Large intestine (tissue), 3 donors: ENCODE results near the gene MYO7B. TPM values are rescaled to one million over a fixed set of nuclear protein-coding genes. Genes with fewer than 3 reads are reported as not detected.

ENCODE experiments used
- DNase-seq, 2 donors: peaks; one replicate each; pipeline versions ENCODE4 v3.0.0 to v3.0.0-alpha.2; 2013
- H3K27ac ChIP-seq: one replicate; pipeline ENCODE4 v1.5.1; 2013; ENCODE audit warnings: low read length
- H3K27me3 ChIP-seq: 2 replicates; pipeline ENCODE4 v1.6.1; 2013; ENCODE audit warnings: low read length; ENCODE audit not compliant: control insufficient read depth, insufficient read depth
- H3K36me3 ChIP-seq: 2 replicates; pipeline ENCODE4 v1.6.1; 2013; ENCODE audit warnings: low read length; ENCODE audit not compliant: control insufficient read depth, insufficient read depth
- H3K4me1 ChIP-seq: one replicate; pipeline ENCODE4 v1.6.1; 2013; ENCODE audit warnings: low read length; ENCODE audit not compliant: control insufficient read depth, insufficient read depth
- H3K4me3 ChIP-seq: one replicate; pipeline ENCODE4 v1.5.1; 2013; ENCODE audit warnings: low read length
- H3K9me3 ChIP-seq: one replicate; pipeline ENCODE4 v1.6.1; 2013; ENCODE audit warnings: mild to moderate bottlenecking, low read depth, low read length, moderate library complexity; ENCODE audit not compliant: control insufficient read depth
- WGBS: methylation state at CpG from one replicate; pipeline ENCODE4 v1.1.5; 2013; ENCODE audit warnings: low lambda C conversion rate; ENCODE audit not compliant: insufficient coverage; 5-methylcytosine and 5-hydroxymethylcytosine counted together
- polyA plus RNA-seq: library from polyadenylated mRNA; unstranded; fragments of 120-200 nt; gene quantifications from one replicate; pipeline ENCODE4 v1.2.1, GENCODE V29; 2013

The MYO7B gene
- polyA plus RNA-seq, 1 donor = 254 TPM

- H3K9me3 ChIP-seq = no peaks in the 10 kb centered on the region
- peaks cover 70% of the 10 kb centered on the region for H3K36me3 ChIP-seq
- H3K27ac ChIP-seq = no peak overlapping the region
- DNase-seq = no peak
- no peaks in the 10 kb centered on the region for H3K4me1 ChIP-seq
- H3K4me3 ChIP-seq = no peak overlapping the region
- no peaks in the 10 kb centered on the region for H3K27me3 ChIP-seq
- WGBS = no CpG with 5 or more reads among the region's 5 CpGs
Observed at GRCh38 chr2:127588241-127588640, 52.8 kb downstream of the MYO7B start.

- DNase-seq = no peak
- Histone ChIP-seq H3K27me3 (no peaks in the 10 kb centered on the region), H3K4me1 (no peaks in the 10 kb centered on the region), H3K27ac (no peak overlapping the region), H3K9me3 (no peaks in the 10 kb centered on the region), H3K36me3 (peaks cover 69% of the 10 kb centered on the region), H3K4me3 (no peak overlapping the region)
- no CpG with 5 or more reads among the region's 3 CpGs for WGBS
Observed at GRCh38 chr2:127589358-127589757, 53.9 kb downstream of the MYO7B start.

- no peaks in the 10 kb centered on the region for H3K4me1 ChIP-seq
- no peak overlapping the region for H3K4me3 ChIP-seq
- peaks cover 65% of the 10 kb centered on the region for H3K36me3 ChIP-seq
- H3K27ac ChIP-seq = no peak overlapping the region
- WGBS = no CpG with 5 or more reads among the region's 5 CpGs
- DNase-seq = no peak
- H3K27me3 ChIP-seq = no peaks in the 10 kb centered on the region
- H3K9me3 ChIP-seq = no peaks in the 10 kb centered on the region
Observed at GRCh38 chr2:127589841-127590240, 54.4 kb downstream of the MYO7B start.

DNA sequence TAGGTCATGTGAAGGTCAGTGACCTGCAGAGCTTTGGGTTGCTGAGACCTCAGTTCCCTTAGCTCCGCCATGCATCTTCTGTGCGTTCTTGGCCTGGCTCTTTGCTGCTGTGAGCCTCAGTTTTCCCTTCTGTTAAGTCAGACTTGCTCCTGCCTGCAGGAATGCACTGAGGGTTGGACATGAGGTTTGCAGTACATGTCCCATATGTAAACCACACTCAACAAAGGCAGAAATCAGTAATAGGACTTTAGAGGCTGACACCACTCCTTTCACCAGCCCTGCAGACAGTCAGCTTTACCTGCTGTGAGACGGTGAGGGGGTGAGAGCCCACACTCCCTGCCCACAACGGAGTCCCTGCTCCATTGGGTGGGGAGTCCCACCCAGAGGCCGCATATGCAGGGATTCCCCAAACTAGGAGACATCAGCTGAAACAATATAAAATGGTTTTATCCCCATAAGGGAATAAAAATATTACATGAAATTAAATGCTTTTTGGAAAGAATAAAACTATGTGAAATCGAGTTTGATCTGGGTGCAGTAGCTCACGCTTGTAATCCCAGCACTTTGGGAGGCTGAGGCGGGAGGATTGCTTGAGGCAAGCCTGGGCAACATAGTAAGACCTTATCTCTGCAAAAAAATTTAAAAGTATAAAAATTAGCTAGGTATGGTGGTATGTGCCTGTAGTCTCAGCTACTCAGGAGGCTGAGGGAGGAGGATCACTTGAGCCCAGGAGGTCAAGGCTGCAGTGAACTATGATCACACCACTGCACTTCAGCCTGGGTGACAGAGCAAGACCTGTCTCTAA lies 55.1 kb downstream of the MYO7B start:
- Histone ChIP-seq H3K4me1 (no peaks in the 10 kb centered on the region), H3K27ac (no peak overlapping the region), H3K9me3 (no peaks in the 10 kb centered on the region), H3K27me3 (no peaks in the 10 kb centered on the region), H3K4me3 (no peak overlapping the region), H3K36me3 (peaks cover 61% of the 10 kb centered on the region)
- no peak for DNase-seq
- 100% methylated on average over 2 of the region's 8 CpGs for WGBS

- Histone ChIP-seq H3K9me3 (no peaks in the 10 kb centered on the region), H3K4me1 (no peaks in the 10 kb centered on the region), H3K36me3 (peaks cover 64% of the 10 kb centered on the region), H3K4me3 (no peak overlapping the region), H3K27ac (no peak overlapping the region), H3K27me3 (no peaks in the 10 kb centered on the region)
- peak; percentile 13 to 26 for DNase-seq
- no CpG with 5 or more reads among the region's 10 CpGs for WGBS
Observed at GRCh38 chr2:127591221-127591923, 55.9 kb downstream of the MYO7B start.

DNA sequence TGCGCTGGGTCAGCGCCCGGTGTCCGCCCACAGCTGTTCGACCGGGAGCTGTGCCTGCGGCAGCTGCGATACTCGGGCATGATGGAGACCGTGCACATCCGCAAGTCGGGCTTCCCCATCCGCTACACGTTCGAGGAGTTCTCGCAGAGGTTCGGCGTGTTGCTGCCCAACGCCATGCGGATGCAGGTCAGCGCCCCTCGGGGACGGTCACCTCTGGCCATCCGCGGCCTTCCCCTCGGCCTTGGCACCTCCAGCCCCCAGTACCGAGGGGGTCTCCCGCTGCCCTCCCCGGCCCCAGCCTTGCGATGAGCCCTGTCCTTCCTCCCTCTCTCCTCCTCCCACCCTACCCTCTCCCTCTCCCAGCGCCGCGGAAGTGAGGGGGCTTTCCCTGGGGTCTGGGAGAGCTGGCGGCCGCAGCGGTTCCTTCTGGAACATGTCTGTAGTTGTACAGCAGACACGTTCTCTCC lies 57.3 kb downstream of the MYO7B start:
- WGBS = no CpG with 5 or more reads among the region's 37 CpGs

GRCh38 chr2:127593228-127594115 lies 58.0 kb downstream of the MYO7B start:
- WGBS = no CpG with 5 or more reads among the region's 27 CpGs
- Histone ChIP-seq H3K36me3 (peaks cover 62% of the 10 kb centered on the region), H3K27me3 (no peaks in the 10 kb centered on the region), H3K4me1 (no peaks in the 10 kb centered on the region), H3K4me3 (no peak overlapping the region), H3K27ac (no peak overlapping the region), H3K9me3 (no peaks in the 10 kb centered on the region)
- DNase-seq = no peak

More for the DNA sequence above, 57.3 kb downstream of the MYO7B start:
- Histone ChIP-seq H3K27ac (no peak overlapping the region), H3K4me3 (no peak overlapping the region), H3K27me3 (no peaks in the 10 kb centered on the region), H3K4me1 (no peaks in the 10 kb centered on the region), H3K36me3 (peaks cover 64% of the 10 kb centered on the region), H3K9me3 (no peaks in the 10 kb centered on the region)
- DNase-seq = no peak

GRCh38 chr2:127594116-127594591 lies 58.7 kb downstream of the MYO7B start:
- Histone ChIP-seq H3K4me3 (no peak overlapping the region), H3K36me3 (peaks cover 61% of the 10 kb centered on the region), H3K4me1 (no peaks in the 10 kb centered on the region), H3K27me3 (no peaks in the 10 kb centered on the region), H3K27ac (no peak overlapping the region), H3K9me3 (no peaks in the 10 kb centered on the region)
- DNase-seq = no peak
- 100% methylated on average over 2 of the region's 10 CpGs for WGBS

GRCh38 chr2:127596311-127597045 lies 61.0 kb downstream of the MYO7B start:
- WGBS = no CpG with 5 or more reads among the region's 14 CpGs
- H3K27ac ChIP-seq = no peak overlapping the region
- no peaks in the 10 kb centered on the region for H3K9me3 ChIP-seq
- no peaks in the 10 kb centered on the region for H3K4me1 ChIP-seq
- no peak for DNase-seq
- H3K4me3 ChIP-seq = no peak overlapping the region
- peaks cover 49% of the 10 kb centered on the region for H3K36me3 ChIP-seq
- no peaks in the 10 kb centered on the region for H3K27me3 ChIP-seq
